GM23338 (cell line): ENCODE data around the gene PHKA2. TPM values are rescaled to one million over a fixed set of nuclear protein-coding genes. Genes with fewer than 3 reads are reported as not detected.

Source experiments
- ATAC-seq: fragments of 200-7000 bp; cut with Tn5 transposase; 3 replicates; pipeline ENCODE4 v1.9.1; 2020
- DNase-seq: peaks from one replicate; pipeline ENCODE4 v3.0.0-alpha.2; 2015; ENCODE audit warnings: low spot score
- H2AFZ ChIP-seq: fragments of 200-600 bp; sonication (generic); 2 replicates; pipeline ENCODE4 v1.8.0; 2016; ENCODE audit warnings: antibody characterized with exemption, mild to moderate bottlenecking, moderate library complexity
- H3F3A ChIP-seq: fragments of 200-600 bp; sonication (generic); replicated peaks from 2 replicates; pipeline ENCODE4 v1.8.0; 2017; ENCODE audit warnings: antibody characterized with exemption, mixed run types, low read depth
- H3K27ac ChIP-seq: fragments of 200-600 bp; sonication (generic); 2 replicates; pipeline ENCODE4 v1.6.1; 2016; ENCODE audit warnings: low read depth
- H3K27me3 ChIP-seq: fragments of 200-600 bp; sonication (generic); 2 replicates; pipeline ENCODE4 v1.8.0; 2016; ENCODE audit warnings: mild to moderate bottlenecking, mixed run types, moderate library complexity; ENCODE audit not compliant: insufficient read depth
- H3K36me3 ChIP-seq: fragments of 200-600 bp; sonication (generic); 2 replicates; pipeline ENCODE4 v1.8.0; 2016; ENCODE audit warnings: mild to moderate bottlenecking; ENCODE audit not compliant: insufficient read depth
- H3K4me1 ChIP-seq: fragments of 200-600 bp; sonication (generic); 2 replicates; pipeline ENCODE4 v1.8.0; 2016; ENCODE audit warnings: mild to moderate bottlenecking, moderate library complexity; ENCODE audit not compliant: insufficient read depth
- H3K4me2 ChIP-seq: fragments of 200-600 bp; sonication (generic); 2 replicates; pipeline ENCODE4 v1.7.1; 2017; ENCODE audit warnings: mixed run types
- H3K4me3 ChIP-seq: fragments of 200-600 bp; sonication (generic); 2 replicates; pipeline ENCODE4 v1.6.1; 2016; ENCODE audit warnings: mixed run types
- H3K79me2 ChIP-seq: fragments of 200-600 bp; sonication (generic); replicated peaks from 2 replicates; pipeline ENCODE4 v1.8.0; 2017; ENCODE audit warnings: mild to moderate bottlenecking; ENCODE audit not compliant: insufficient read depth
- H3K9me2 ChIP-seq: fragments of 200-600 bp; sonication (generic); 2 replicates; pipeline ENCODE4 v1.8.0; 2017; ENCODE audit not compliant: insufficient read depth
- H4K20me1 ChIP-seq: fragments of 200-600 bp; sonication (generic); replicated peaks from 2 replicates; pipeline ENCODE4 v1.8.0; 2017; ENCODE audit warnings: mild to moderate bottlenecking; ENCODE audit not compliant: insufficient read depth
- H3K27ac Mint-ChIP-seq: 2 replicates; pipeline ENCODE4 v1.8.0; 2020; ENCODE audit warnings: inconsistent platforms, mild to moderate bottlenecking, moderate library complexity, mixed read lengths
- H3K27me3 Mint-ChIP-seq: 3 replicates; pipeline ENCODE4 v1.8.0; 2022; ENCODE audit warnings: low read depth, mild to moderate bottlenecking, moderate library complexity, mixed read lengths, inconsistent platforms; ENCODE audit not compliant: insufficient read depth, poor library complexity
- H3K36me3 Mint-ChIP-seq: 3 replicates; pipeline ENCODE4 v1.8.0; 2021; ENCODE audit warnings: low read depth, mild to moderate bottlenecking, inconsistent platforms, moderate library complexity, mixed read lengths
- H3K4me1 Mint-ChIP-seq: 3 replicates; pipeline ENCODE4 v1.8.0; 2020; ENCODE audit warnings: mild to moderate bottlenecking, inconsistent platforms, mixed read lengths
- H3K4me3 Mint-ChIP-seq: 3 replicates; pipeline ENCODE4 v1.8.0; 2021; ENCODE audit warnings: moderate library complexity, mild to moderate bottlenecking, inconsistent platforms, mixed read lengths
- H3K9me3 Mint-ChIP-seq: 3 replicates; pipeline ENCODE4 v1.8.0; 2020; ENCODE audit warnings: moderate library complexity, mild to moderate bottlenecking, inconsistent platforms, mixed read lengths
- CREB1 ChIP-seq: fragments of 250-450 bp; sonication (Bioruptor Pico); IDR thresholded peaks from 2 replicates; pipeline ENCODE4 v1.5.0; 2020; ENCODE audit warnings: low read depth, mild to moderate bottlenecking, moderate library complexity
- ETS1 ChIP-seq: IDR thresholded peaks from 2 replicates; pipeline ENCODE4 v1.6.1; 2016; ENCODE audit warnings: antibody characterized with exemption
- EZH2 ChIP-seq: fragments of 200-600 bp; sonication (generic); IDR thresholded peaks from one replicate; pipeline ENCODE4 v1.8.0; 2017; ENCODE audit warnings: antibody characterized with exemption, mild to moderate bottlenecking, low read depth; ENCODE audit not compliant: unreplicated experiment
- EZH2phosphoT487 ChIP-seq: fragments of 200-600 bp; sonication (generic); IDR thresholded peaks from one replicate; pipeline ENCODE4 v1.8.1; 2018; ENCODE audit warnings: antibody characterized with exemption; ENCODE audit not compliant: unreplicated experiment
- JUNB ChIP-seq: IDR thresholded peaks from one replicate; pipeline ENCODE4 v1.6.1; 2016; ENCODE audit warnings: antibody characterized with exemption; ENCODE audit not compliant: unreplicated experiment
- NANOG ChIP-seq: IDR thresholded peaks from 2 replicates; pipeline ENCODE4 v1.6.1; 2016; ENCODE audit warnings: antibody characterized with exemption, borderline replicate concordance
- POLR2AphosphoS5 ChIP-seq: IDR thresholded peaks from 2 replicates; pipeline ENCODE4 v1.6.1; 2016; ENCODE audit warnings: antibody characterized with exemption, low read depth
- STAT1 ChIP-seq: IDR thresholded peaks from one replicate; pipeline ENCODE4 v1.6.1; 2016; ENCODE audit warnings: antibody characterized with exemption; ENCODE audit not compliant: unreplicated experiment
- ZNF114 ChIP-seq: fragments of 250-450 bp; sonication (Bioruptor Pico); IDR thresholded peaks from 2 replicates; pipeline ENCODE4 v1.5.0; 2020; ENCODE audit warnings: mild to moderate bottlenecking, moderate library complexity
- ZNF462 ChIP-seq: fragments of 250-450 bp; sonication (Bioruptor Pico); IDR thresholded peaks from 2 replicates; pipeline ENCODE4 v1.5.0; 2020; ENCODE audit warnings: mild to moderate bottlenecking, moderate library complexity
- polyA plus RNA-seq: library from polyadenylated mRNA; unstranded; fragments of >200 nt; fragmentation: Nextera tagmentation; extraction: Ambion mirVana; gene quantifications from 2 replicates; pipeline ENCODE4 v1.2.1, GENCODE V29; 2016
- total RNA-seq: library from RNA; depleted of rRNA; stranded (reverse); fragments of >200 nt; shearing (Covaris generic); gene quantifications from 2 replicates; pipeline ENCODE4 v1.2.3, GENCODE V29; 2014
- TF ChIP-seq, protein P1 (sequence below), 2 experiments: fragments of 200-600 bp in 1 of 2; sonication (generic) in 1 of 2; conservative IDR thresholded peaks; 2 replicates each; pipeline versions ENCODE4 v1.5.1 to v1.6.1; 2016 to 2017; ENCODE audit warnings: antibody characterized with exemption in 2 of 2, low read depth in 2 of 2, mild to moderate bottlenecking in 2 of 2, moderate library complexity in 1 of 2
- TF ChIP-seq, protein P2 (sequence below): IDR thresholded peaks from one replicate; pipeline ENCODE4 v1.6.1; 2018; ENCODE audit warnings: antibody characterized with exemption; ENCODE audit not compliant: unreplicated experiment

Gene PHKA2
- total and polyA plus RNA-seq, 2 experiments from 2014 or later, result 8.0 to 23.9 TPM

DNA sequence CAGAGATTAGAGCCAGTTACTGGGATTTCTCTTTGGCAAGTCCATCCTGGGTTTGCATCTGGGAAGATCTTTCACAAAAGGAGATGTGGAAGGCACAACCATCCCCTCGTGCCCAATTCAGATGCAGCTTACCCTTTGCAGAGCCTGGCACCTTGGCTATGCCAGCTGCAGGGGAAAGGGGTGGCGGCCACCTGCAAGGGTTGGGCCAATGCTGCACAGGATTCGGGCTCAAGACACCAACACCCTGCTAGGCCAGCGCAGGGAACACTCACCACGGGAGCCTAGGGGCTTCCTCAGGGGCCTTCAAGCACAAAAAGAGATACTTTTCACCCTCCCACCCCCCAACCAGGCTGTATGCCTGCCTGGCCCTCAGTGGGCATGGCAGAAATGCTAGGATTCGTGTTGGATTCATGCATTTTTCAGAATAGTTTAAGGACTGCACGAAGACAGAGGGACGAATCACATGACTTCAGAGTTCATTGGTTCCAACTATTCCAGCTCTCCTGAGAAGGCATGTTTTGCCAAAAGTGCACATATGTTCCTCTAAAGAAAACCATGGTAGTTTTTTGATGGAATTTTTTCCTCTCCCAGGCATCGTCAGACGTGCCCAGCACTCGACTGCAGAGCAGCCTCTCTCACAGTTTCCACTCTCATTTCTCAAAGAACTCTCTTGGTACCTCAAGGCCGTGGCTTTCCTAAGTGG lies 94.4 kb downstream of the PHKA2 start (continued):
- TF ChIP-seq, protein P1, sequence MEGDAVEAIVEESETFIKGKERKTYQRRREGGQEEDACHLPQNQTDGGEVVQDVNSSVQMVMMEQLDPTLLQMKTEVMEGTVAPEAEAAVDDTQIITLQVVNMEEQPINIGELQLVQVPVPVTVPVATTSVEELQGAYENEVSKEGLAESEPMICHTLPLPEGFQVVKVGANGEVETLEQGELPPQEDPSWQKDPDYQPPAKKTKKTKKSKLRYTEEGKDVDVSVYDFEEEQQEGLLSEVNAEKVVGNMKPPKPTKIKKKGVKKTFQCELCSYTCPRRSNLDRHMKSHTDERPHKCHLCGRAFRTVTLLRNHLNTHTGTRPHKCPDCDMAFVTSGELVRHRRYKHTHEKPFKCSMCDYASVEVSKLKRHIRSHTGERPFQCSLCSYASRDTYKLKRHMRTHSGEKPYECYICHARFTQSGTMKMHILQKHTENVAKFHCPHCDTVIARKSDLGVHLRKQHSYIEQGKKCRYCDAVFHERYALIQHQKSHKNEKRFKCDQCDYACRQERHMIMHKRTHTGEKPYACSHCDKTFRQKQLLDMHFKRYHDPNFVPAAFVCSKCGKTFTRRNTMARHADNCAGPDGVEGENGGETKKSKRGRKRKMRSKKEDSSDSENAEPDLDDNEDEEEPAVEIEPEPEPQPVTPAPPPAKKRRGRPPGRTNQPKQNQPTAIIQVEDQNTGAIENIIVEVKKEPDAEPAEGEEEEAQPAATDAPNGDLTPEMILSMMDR (conservative IDR thresholded peaks at IDR 0.05; ENCODE audit: low read depth in 2 of 2), result no peak
- TF ChIP-seq CREB1 (CRISPR knock-in tag) (no peak), JUNB (no peak), POLR2AphosphoS5 (no peak), ETS1 (no peak), NANOG (no peak)
- TF ChIP-seq, protein P2, sequence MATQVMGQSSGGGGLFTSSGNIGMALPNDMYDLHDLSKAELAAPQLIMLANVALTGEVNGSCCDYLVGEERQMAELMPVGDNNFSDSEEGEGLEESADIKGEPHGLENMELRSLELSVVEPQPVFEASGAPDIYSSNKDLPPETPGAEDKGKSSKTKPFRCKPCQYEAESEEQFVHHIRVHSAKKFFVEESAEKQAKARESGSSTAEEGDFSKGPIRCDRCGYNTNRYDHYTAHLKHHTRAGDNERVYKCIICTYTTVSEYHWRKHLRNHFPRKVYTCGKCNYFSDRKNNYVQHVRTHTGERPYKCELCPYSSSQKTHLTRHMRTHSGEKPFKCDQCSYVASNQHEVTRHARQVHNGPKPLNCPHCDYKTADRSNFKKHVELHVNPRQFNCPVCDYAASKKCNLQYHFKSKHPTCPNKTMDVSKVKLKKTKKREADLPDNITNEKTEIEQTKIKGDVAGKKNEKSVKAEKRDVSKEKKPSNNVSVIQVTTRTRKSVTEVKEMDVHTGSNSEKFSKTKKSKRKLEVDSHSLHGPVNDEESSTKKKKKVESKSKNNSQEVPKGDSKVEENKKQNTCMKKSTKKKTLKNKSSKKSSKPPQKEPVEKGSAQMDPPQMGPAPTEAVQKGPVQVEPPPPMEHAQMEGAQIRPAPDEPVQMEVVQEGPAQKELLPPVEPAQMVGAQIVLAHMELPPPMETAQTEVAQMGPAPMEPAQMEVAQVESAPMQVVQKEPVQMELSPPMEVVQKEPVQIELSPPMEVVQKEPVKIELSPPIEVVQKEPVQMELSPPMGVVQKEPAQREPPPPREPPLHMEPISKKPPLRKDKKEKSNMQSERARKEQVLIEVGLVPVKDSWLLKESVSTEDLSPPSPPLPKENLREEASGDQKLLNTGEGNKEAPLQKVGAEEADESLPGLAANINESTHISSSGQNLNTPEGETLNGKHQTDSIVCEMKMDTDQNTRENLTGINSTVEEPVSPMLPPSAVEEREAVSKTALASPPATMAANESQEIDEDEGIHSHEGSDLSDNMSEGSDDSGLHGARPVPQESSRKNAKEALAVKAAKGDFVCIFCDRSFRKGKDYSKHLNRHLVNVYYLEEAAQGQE, result no peak

DNA sequence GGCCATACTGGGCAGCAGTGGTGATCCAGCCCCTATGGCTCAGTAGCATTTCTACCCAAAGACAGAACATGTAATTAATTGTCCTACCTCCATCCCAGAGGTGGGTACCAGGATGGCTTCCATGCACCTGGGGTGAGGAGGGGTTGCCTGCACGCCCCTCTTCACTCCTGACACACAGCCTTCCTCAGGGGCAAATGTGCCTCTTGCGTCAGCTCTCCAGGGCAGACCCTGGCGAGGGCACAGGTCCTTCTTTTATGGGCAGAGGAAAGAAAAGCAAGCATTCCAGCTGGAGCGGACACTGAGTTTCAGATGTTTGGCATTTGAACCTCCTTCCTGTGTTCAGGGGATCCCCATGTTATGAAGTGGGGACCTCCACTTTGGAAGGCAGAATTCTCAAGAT lies 95.6 kb downstream of the PHKA2 start:
- DNase-seq (no peak), ATAC-seq (no peak)
- H3F3A ChIP-seq, result no peaks in the 10 kb centered on the region
- TF ChIP-seq ZNF462 (CRISPR knock-in tag) (no peak), ZNF114 (CRISPR knock-in tag) (no peak), JUNB (no peak), EZH2 (no peak), NANOG (no peak), EZH2phosphoT487 (no peak), STAT1 (no peak)

More for the DNA sequence above, 95.6 kb downstream of the PHKA2 start:
- H3K4me3 ChIP-seq, result no peak overlapping the region
- H3K4me1 Mint-ChIP-seq, result peaks cover 26% of the 10 kb centered on the region; the same call in 2 of the 3 replicates
- H4K20me1 ChIP-seq, result no peaks in the 10 kb centered on the region
- H3K27ac Mint-ChIP-seq, result no peak overlapping the region
- no peak overlapping the region for H3K4me3 Mint-ChIP-seq
- no peaks in the 10 kb centered on the region for H3K79me2 ChIP-seq
- H3K27me3 ChIP-seq, result no peaks in the 10 kb centered on the region
- H3K9me3 Mint-ChIP-seq, result no peaks in the 10 kb centered on the region; the same call in 1 of the 3 replicates
- no peaks in the 10 kb centered on the region for H3K9me2 ChIP-seq
- no peaks in the 10 kb centered on the region for H3K4me1 ChIP-seq
- no peaks in the 10 kb centered on the region; the same call in 2 of the 3 replicates for H3K36me3 Mint-ChIP-seq
- H3K4me2 ChIP-seq, result no peak overlapping the region
- no peaks in the 10 kb centered on the region for H3K36me3 ChIP-seq
- peaks cover 16% of the 10 kb centered on the region for H3K27me3 Mint-ChIP-seq
- H3K27ac ChIP-seq, result no peak overlapping the region
- H2AFZ ChIP-seq, result no peak overlapping the region
